ENCODE measurements around the gene GFOD1. TPM values are rescaled to one million over a fixed set of nuclear protein-coding genes. Genes with fewer than 3 reads are reported as not detected.

GFOD1 gene
- total and polyA plus RNA-seq, 2 of the 4 experiments (the other 2 are of a cell fraction), result 1.8 to 3.4 TPM

- H3K9me1 ChIP-seq (ENCODE audit: insufficient read depth, low read length), result peaks cover 5% of the 10 kb centered on the region; the same call in 1 of the 2 replicates
Measured at GRCh38 chr6:13392462-13392861, 94.9 kb downstream of the GFOD1 start.

More at GRCh38 chr6:13392462-13392861, 94.9 kb downstream of the GFOD1 start:
- H3K4me2 ChIP-seq (ENCODE audit: low read depth, low read length), result no peak overlapping the region
- TF ChIP-seq NFE2L2 (IDR thresholded peaks at IDR 0.05; ENCODE audit: low read depth, low read length) (no peak), MAZ (IDR thresholded peaks at IDR 0.05; ENCODE audit: borderline replicate concordance, low read depth, low read length) (no peak), RAD21 (IDR thresholded peaks at IDR 0.05; ENCODE audit: low read length) (no peak), CHD1 (IDR thresholded peaks at IDR 0.05; ENCODE audit: low read depth, low read length) (no peak), MAFK (IDR thresholded peaks at IDR 0.05; ENCODE audit: low read depth, low read length) (no peak), MXI1 (IDR thresholded peaks at IDR 0.05; ENCODE audit: borderline replicate concordance, low read depth, low read length) (no peak), SMC3 (IDR thresholded peaks at IDR 0.05; ENCODE audit: low read depth, low read length) (no peak), USF2 (IDR thresholded peaks at IDR 0.05; ENCODE audit: low read depth, low read length) (no peak), RCOR1 (IDR thresholded peaks at IDR 0.05; ENCODE audit: insufficient replicate concordance, low read length) (no peak), POLR2A (IDR thresholded peaks at IDR 0.05; ENCODE audit: low read depth, low read length) (no peak), CEBPB (IDR thresholded peaks at IDR 0.05; ENCODE audit: low read depth, low read length) (no peak), RFX5 (IDR thresholded peaks at IDR 0.05; ENCODE audit: low read depth, low read length) (no peak), BHLHE40 (IDR thresholded peaks at IDR 0.05; ENCODE audit: low read depth, low read length) (no peak), FOS (IDR thresholded peaks at IDR 0.05; ENCODE audit: low read depth, low read length) (no peak)
- H2AK9ac ChIP-seq (replicated peaks; ENCODE audit: low read depth, low read length, poor library complexity), result no peak overlapping the region
- ATAC-seq (ENCODE audit: low read depth) (no peak), DNase-seq (no peak)
- no peak overlapping the region for H2AK5ac ChIP-seq (ENCODE audit: low read depth, low read length)
- BruUV-seq (replicated peaks), result no TSS peak
- POLR2A ChIA-PET (ENCODE audit: unreplicated experiment), result no interaction called here
- H2BK5ac ChIP-seq (ENCODE audit: low read depth, low read length, poor library complexity, severe bottlenecking), result no peak overlapping the region
- peaks cover 8% of the 10 kb centered on the region for H3K4me1 ChIP-seq (ENCODE audit: control insufficient read depth, insufficient read depth, low read length)
- H3K9ac ChIP-seq (ENCODE audit: low read depth, low read length), result no peak overlapping the region
- no peak overlapping the region for H4K5ac ChIP-seq (ENCODE audit: low read depth, low read length)
- intact Hi-C loops (cut with micrococcal nuclease) (no loop called here), dilution Hi-C loops (cut with HindIII; ENCODE audit: low sequenced_read_pairs, unreplicated experiment) (no loop called here), in situ Hi-C loops (cut with MboI; ENCODE audit: low sequenced_read_pairs) (no loop called here)
- H3K56ac ChIP-seq (ENCODE audit: extremely low read depth, insufficient read depth, low read length), result no peak overlapping the region
- no peak overlapping the region for H3K18ac ChIP-seq (ENCODE audit: low read depth, low read length)
- H3K4ac ChIP-seq (ENCODE audit: low read depth, low read length), result no peak overlapping the region
- H4K20me1 ChIP-seq (ENCODE audit: insufficient read depth, low read length), result no peaks in the 10 kb centered on the region
- no peak overlapping the region for H4K8ac ChIP-seq (ENCODE audit: low read depth in 2 of 2, low read length in 2 of 2)
- no peak overlapping the region for H2BK15ac ChIP-seq (ENCODE audit: low read depth, low read length)
- H3K14ac ChIP-seq (replicated peaks; ENCODE audit: low read depth, low read length), result no peak overlapping the region
- peaks cover 2 to 4% of the 10 kb centered on the region in 2 experiments; a peak in 1 of 4 replicates for H3K79me1 ChIP-seq (ENCODE audit: low read depth in 1 of 2, low read length in 2 of 2)
- no peak overlapping the region for H3K4me3 ChIP-seq (ENCODE audit: insufficient read depth, low read depth, low read length)
- no peak overlapping the region for H3K23ac ChIP-seq (ENCODE audit: low read depth, low read length)
- no peaks in the 10 kb centered on the region for H3K36me3 ChIP-seq (ENCODE audit: control insufficient read depth, insufficient read depth, low read length)
- no peak overlapping the region for H2BK20ac ChIP-seq (ENCODE audit: low read depth, low read length)
- no peak overlapping the region for H3K27ac ChIP-seq (ENCODE audit: insufficient read depth, low read length)
- CTCF ChIA-PET, result no interaction called here
- no peaks in the 10 kb centered on the region for H3K27me3 ChIP-seq (ENCODE audit: control insufficient read depth, insufficient read depth, low read length)
- no peak overlapping the region for H4K91ac ChIP-seq (ENCODE audit: insufficient read depth, low read depth, low read length)
- H2BK120ac ChIP-seq (ENCODE audit: low read depth, low read length), result no peak overlapping the region
- WGBS, 2 experiments (ENCODE audit: extremely low coverage in 2 of 2, insufficient read length in 1 of 2), result no CpG with 5 or more reads among the region's 2 CpGs
- no peaks in the 10 kb centered on the region for H3K9me3 ChIP-seq (ENCODE audit: control insufficient read depth, insufficient read depth, low read length)
- H2AFZ ChIP-seq (replicated peaks; ENCODE audit: low read length, poor library complexity), result no peak overlapping the region
